HG03521 (cell line): Measurements from ENCODE around the gene NFE2.
A peak's percentile ranks its signal among the peaks of the same experiment; 100 is the strongest.
"Not testable (repeated sequence)": the region's sequence is repeated elsewhere in the genome, so short reads cannot be mapped to it uniquely, and the experiment has no call there.

Source experiments
- ATAC-seq: cut with Tn5 transposase; IDR thresholded peaks from one replicate; pipeline ENCODE4 v1.9.1; 2021; ENCODE audit warnings: mild to moderate bottlenecking, moderate library complexity; ENCODE audit not compliant: unreplicated experiment

NFE2 gene

DNA sequence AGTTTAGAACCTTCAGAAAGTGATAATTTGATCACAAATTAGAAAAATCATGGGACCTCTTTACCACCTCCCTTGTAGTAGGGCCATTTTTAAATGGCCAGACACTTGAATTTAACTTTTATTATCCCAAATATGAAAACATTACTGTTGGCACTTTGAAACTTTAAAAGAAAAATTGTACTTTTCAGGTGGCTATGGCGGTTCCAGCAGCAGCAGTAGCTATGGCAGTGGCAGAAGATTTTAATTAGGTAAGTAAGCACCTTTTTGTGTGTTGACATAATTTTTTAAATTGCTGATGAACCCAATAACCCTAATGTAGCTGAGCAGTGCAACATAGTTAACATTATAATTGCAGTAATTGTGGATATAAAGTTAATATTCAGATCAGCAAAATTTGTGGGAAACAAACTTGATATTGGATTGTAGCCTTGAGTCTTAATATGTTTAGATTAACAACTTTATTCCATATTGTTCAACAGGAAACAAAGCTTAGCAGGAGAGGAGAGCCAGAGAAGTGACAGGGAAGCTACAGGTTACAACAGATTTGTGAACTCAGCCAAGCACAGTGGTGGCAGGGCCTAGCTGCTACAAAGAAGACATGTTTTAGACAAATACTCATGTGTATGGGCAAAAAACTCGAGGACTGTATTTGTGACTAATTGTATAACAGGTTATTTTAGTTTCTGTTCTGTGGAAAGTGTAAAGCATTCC, 16.6 kb downstream of the NFE2 start:
- ATAC-seq, result not testable (repeated sequence)

DNA sequence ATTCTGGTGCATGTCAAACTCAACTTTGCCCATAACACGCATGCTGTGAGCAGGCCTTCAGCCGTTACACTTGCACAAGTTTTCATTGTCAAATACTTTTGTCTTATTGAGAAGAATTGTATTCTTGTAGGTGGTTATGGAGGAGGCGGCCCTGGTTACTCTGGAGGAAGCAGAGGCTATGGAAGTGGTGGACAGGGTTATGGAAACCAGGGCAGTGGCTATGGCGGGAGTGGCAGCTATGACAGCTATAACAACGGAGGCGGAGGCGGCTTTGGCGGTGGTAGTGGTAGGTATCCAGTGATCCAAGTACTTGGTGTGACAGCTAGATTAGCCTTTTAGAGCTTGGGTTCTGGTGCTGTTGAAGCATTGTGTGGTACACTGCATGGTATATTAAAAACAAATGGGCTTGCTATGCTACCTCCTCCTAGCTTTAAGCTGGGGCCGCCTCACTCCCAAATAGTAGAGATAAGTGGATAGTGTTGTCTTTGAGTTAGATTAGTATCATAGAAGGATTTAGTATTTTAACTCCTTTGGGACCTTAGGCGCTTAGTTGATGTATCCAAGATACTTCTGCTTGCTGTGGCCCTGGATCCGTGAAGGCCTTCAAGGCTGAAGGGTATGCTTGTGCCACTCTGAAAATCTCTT, 17.7 kb downstream of the NFE2 start:
- ATAC-seq, result no peak

DNA sequence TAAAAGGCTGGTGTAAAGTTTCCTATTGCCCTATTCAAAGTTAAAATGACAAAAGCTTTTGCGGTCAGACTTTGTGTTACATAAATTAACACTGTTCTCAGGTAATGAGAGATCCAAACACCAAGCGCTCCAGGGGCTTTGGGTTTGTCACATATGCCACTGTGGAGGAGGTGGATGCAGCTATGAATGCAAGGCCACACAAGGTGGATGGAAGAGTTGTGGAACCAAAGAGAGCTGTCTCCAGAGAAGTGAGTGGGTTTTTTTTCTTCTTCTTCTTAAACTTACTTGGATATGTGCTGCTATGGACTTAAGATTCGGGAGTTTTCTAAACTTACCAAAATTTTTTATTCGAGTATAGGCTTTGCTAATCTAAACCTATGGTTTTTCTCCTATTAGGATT, 19.1 kb downstream of the NFE2 start:
- not testable (repeated sequence) for ATAC-seq

DNA sequence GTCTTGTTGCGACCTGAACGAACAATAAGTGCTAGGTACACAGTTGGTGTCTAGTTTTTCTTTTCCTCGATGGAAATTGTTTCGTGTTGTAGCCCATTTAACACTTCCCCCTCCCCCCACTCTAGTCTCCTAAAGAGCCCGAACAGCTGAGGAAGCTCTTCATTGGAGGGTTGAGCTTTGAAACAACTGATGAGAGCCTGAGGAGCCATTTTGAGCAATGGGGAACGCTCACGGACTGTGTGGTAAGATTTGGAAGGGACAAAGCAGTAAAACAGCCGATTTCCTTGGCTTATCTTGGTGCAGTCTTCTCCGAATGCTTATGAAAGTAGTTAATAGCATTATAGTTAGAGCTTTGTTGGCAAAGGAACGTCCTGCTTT, 19.6 kb downstream of the NFE2 start:
- not testable (repeated sequence) for ATAC-seq

DNA sequence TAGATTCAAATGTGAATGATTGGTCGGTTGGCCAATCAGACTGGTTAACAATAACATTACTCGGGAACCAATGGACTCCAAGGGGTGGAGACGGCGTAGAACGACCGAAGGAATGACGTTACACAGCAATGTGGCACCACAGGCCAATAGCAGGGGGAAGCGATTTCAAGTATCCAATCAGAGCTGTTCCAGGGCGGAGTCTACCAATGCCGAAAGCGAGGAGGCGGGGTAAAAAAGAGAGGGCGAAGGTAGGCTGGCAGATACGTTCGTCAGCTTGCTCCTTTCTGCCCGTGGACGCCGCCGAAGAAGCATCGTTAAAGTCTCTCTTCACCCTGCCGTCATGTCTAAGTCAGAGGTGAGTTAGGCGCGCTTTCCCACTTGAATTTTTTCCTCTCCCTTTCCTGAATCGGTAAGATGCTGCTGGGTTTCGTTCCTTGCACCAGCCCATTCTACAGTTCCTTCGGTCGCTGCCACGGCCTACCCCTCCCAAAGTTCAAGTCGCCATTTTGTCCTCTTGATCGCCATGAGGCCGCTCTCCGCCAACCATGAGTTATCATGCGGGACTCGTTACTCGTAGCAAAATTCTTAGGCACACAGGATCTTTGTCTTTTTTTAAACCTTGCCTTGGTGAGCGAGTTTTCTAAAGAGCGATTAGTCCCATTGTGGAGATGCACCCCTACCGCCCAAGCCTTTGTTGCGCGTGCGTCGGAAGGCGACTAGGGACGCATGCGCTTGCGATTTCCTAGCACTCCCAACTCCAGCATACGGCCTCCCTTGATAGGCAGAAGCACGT, 20.2 kb downstream of the NFE2 start, which contains the start of gene HNRNPA1:
HNRNPA1 (plus strand) TSS at position 259 of the 793 bp plus-strand sequence; CDS start at position 341, 82 bp downstream.
- ATAC-seq, result peak; percentile 80

DNA sequence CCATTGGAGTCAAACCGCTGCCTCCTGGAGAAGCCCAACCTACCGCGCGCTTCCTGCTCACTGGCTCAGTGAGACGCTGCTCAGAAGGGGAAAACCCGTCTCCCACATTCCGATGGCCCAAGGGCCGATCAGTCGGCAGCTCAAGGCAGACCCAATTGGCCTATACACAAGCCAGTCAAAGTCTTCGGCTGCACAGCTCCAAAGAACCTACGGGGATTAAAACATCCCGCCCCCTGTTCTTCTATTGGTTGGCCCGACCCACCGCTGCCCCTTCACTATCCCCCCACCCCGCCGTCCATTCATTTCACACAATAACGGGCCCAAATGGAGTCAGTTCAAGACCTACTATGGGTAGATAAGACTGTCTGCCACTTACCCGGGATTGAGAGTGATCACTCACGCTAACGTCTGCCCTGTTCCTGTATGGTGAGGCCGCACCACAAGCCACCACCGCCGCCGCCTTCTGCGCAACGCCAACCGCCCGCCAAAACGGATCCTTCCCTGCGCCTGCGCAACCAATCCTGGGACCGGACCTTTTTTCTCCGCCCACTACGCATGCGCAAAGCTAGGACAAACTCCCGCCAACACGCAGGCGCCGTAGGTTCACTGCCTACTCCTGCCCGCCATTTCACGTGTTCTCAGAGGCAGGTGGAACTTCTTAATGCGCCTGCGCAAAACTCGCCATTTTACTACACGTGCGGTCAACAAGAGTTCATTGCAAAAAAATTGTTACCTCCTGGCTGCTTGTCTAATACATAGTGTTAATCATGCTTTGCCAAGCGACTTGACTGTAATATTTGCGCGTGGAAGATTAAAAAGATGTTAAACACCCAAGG, 21.0 kb downstream of the NFE2 start, which contains the start of gene CBX5:
CBX5 (minus strand) TSS at position 491 of the 836 bp plus-strand sequence. CDS start 22,472 bp downstream, outside the sequence.
- ATAC-seq, result peak; percentile 70

DNA sequence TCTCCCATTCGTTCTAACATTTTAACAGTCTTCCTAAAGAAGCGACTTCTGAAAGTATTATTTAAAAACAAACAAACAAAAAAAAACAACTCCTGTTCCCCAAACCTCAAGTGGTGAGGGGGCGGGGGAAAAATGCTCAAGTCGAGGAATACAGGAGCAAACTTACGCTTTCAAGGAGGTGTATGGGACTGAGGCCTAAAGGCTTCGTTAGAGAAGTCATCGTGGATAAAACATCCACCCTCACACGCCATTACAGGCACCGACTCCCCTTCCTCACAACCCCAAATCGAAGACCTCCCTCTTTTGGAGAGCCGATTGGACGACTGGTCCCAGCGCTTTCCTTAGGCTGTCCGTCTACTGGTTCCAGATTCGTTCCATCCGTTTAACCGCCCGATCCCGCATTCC, 21.6 kb downstream of the NFE2 start:
- no peak for ATAC-seq

DNA sequence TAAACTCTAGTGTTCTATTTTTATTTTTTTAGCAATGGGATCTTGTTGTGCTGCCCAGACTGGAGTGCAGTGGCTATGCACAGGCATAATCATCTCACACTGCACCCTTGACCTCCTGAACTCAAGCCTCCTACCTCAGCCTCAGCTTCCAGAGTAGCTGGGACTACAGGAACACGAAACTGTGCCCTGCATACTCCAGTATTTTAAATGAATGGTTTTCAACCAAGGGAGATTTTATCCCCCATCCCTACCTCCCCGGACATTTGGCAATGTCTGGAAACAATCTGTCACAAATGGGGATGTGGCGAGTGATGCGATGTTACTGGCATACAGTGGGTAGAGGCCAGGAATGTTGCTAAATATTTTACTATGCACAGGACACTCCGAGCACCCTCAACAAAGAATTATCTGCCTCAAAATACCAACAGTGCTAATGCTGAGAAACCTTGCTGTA, 23.0 kb downstream of the NFE2 start:
- ATAC-seq, result no peak

DNA sequence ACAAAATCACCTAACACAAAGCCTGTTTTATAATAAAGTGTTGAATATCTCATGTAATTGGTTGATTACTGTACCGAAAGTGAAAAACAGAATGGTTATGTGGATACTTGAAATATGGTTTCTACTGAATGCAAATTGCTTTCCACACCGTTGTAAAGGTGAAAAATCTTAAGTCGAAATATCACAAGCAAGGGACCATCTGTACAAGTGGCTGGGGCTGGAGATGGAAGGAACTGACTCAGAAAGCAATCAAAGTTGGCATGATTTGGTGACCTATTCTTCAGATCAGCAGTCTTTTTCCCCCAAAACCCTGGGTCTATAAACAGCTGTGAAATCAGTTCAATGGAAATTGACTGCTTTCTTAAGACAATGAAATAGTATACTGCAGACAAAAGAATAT, 24.4 kb downstream of the NFE2 start:
- no peak for ATAC-seq

DNA sequence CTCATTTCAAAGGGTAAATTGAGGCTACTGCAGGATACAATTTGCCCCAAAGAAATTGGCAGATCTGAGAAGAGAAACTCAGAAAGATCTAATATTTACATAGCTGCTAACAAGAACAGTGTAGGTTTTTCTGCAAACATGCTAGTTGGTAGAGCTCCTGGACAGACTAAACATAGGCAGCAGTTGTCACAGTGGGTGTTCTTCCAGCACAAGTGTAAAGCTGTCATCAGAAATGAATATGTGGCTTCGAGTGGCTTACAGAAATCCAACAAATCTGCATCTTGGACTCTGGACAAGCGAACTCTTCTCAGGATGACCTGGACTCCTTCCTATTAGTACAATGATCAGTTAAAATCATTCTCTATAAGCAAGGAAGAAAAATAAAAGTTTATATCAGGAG, 26.8 kb downstream of the NFE2 start:
- ATAC-seq, result no peak

DNA sequence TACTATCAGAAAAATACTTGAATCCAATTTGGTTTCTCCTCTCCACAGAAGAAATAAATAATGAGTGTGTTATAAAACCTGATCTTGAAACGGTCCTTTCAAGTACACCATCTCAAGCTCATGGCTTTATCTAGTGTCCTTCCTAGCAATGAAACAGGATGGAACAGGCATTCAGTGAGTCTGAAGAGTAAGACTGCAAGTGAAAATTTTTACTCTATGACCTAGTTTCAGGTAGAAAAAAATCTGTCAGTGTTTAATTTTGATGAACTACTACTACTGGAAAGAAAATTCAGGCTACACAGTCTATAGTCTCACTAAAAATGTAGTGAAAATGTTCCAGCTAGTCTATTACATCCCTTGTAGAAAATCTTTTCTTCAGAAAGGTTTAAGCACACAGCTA, 28.6 kb downstream of the NFE2 start:
- ATAC-seq, result no peak

DNA sequence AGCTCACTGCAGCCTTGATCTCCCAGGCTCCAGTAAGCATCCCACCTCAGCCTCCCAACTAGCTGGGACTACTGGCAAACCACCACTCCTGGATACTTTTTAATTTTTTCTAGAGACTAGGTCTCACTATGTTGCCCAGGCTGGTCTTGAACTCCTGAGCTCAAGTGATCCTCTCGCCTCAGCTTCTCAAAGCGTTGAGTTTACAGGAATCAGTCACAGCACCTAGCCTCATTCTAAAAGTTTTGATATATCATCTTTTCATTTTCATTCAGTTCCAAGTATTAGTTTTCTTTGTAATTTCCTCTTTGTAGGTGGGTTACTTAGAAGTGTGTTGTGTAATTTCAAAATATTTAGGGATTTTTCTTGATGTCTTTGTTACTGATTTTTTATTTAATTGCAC, 30.5 kb downstream of the NFE2 start:
- ATAC-seq, result no peak

DNA sequence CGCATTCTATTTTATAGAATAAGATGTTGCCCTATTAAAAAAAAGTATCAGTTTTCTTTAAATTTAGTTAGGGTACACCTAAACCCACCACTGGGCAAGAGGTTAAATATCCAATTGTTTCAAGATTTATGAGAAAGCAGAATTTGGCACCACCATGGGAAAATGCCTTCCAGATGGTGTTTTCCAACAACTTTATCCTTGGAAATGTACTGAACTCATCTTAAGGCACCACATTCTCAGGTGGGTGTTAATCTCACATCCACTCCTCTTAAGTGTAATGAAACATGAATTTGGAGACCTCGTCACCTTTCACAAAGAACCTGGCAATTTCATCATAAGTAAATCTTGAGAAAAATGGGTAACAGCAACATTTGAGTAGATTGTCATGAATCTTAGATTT, 34.0 kb downstream of the NFE2 start:
- no peak for ATAC-seq

DNA sequence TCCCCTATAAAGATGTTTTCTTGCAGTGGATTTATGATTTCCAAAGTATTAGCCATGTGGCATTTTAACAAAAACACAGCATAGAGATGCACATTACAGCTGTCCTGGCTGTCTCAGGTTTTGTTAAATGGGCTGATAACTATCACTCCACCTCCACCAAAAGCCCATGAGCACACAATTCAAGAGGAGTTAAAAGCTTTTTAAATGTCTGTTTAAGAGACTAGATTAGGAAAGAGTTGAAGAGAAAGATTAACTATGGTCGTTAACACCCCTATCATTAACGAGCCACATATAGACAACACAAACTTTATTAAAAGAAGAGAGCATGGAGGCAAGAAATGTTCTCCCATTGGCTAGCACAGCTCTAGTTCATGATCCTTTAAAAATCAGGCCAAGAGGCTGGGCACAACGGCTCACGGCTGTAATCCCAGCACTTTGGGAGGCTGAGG, 35.4 kb downstream of the NFE2 start:
- no peak for ATAC-seq

DNA sequence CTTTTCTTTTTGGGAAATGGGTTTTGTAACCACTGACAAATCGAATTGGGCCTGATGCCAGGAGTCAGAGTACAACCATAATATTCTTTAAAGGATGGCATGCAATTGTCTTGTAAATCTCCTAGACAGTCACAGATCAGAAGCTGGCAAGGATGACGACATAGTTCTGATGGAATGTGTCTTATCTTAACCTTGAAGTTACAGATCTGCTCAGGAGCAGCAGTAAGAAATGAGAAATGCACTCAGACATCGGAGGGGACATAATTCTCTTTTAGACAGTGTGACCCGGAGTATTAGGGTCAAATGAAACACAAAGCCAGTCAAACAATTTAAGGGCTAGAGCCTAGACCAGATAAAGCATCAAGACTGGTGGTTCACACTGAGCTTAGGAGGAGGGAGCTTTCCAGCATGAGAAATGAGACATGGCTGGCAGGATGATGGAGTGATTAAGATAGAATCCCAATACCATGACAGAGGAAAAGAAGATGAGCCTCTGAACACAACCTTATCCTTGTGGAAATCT, 38.4 kb downstream of the NFE2 start:
- no peak for ATAC-seq

DNA sequence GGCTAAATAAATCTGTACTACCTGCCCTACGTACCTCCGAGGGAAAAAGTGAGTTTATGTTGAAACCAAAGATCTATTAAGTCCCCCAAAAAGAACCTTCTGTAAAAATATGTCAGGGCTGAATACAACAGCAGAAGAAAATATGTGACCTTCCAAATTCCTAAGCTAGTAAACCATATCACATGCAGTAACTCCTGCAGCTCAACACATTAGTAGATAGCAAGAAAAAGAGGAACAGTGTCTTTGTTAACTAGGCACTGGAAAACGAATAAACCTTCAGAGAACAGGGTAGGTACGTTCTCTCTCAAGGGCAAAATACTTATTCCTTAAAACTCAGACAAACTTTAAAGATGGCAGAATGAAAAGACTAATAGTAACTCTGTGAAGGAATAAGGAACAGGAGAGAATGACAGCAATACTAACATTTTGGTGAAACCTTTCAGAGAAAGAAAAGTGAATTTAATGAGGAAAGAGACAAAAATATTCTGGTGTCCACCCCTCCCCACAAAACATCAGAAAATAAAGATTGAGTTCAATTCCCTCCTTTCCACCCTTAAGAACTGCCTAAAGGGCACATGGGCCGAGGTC, 38.9 kb downstream of the NFE2 start:
- ATAC-seq, result no peak

DNA sequence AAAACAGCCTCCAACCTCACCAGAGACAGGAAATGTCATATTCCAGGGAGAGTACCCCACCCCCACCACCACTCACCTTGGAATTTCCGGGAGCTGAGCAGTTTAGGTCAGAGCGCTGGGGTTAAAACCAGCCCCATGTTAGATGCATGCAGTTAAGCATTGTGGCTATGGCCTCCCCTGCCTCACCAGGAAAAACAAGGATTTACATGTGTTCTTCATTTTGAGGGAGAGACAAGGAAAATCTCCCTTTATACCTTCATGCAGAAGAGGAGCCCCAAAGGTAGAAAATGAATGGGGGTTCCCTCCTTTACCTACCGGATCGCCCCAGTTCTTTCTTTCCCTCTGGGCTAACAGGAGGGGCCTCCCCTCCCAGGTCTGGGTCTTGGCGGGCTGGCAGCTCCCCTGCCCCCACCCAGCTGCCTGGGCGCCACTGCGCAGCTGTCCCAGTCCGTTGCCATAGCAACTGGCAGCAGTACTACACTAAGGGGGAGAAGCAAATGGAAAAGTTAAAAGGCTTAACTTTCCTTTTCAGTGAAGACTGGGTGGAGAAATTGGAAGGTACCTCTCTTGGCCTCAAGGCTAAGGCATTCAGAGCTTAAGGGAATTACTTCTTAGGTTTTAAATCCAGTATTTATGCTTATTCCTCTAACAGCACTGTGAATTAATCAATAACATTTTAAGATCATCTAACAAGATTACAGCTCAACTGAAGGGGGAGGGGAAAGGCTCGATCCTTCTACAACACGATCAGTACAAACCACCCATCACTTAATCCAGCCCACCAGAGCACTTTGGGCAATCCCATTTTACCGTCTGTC, 41.4 kb downstream of the NFE2 start:
- ATAC-seq, result peak; percentile 75

DNA sequence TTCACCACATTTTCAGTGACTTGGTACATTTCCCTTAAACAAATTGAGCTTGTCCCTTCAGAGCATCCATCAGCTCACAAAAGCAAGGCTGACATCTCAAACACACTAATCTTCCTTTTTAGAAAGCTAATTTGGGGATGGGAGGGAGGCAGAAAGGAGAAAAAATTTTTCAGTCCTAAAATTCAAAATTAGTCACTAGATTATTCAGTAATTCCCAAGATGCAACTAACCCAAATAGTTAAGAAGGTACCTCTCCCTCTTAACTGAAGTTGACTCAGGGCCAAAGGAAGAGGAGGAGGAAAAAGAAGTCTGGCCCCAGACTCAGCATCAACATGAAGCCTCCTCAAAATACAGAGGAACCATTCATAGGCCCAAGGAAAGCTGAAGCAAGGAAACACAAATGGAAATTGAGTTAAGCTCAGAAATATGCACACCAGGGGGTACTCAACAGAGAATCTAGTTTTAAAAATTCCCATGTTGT, 42.6 kb downstream of the NFE2 start:
- no peak for ATAC-seq

DNA sequence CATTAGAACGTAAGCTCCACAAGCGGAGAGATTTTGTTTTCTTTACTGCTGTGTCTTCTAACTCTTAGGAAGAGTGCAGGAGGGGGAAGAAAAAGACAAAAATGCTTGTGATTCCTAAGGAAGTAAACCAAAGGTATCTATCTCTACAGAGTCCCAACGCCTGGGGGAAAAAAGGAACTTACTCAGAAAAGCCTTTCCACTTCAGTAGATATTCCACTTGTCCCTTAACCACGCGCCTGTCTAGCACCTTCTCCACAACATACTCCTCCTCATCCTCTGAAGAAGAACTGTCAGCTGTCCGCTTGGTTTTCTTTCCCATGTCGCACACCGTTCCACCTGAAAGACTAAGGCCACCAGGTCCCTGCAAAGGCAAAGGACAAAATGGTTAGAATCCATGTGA, 43.5 kb downstream of the NFE2 start:
- ATAC-seq, result no peak
